H1 (cell line): ENCODE data around the gene TCFL5. TPM values are rescaled to one million over a fixed set of nuclear protein-coding genes. Genes with fewer than 3 reads are reported as not detected.

Experiments
- BACH1 ChIP-seq: IDR thresholded peaks from 2 replicates; pipeline ENCODE4 v1.6.1; 2012; ENCODE audit warnings: low read length, improper control_type of control experiment
- CHD2 ChIP-seq: IDR thresholded peaks from 2 replicates; pipeline ENCODE4 v1.6.1; 2012; ENCODE audit warnings: low read length, improper control_type of control experiment
- CTCF ChIP-seq, 3 experiments: IDR thresholded peaks; 1 replicate in 2 of 3; 2 replicates in 1 of 3; pipeline versions ENCODE4 v1.5.1 to v1.6.1; 2011; ENCODE audit warnings: low read length in 3 of 3, mild to moderate bottlenecking in 3 of 3, inconsistent platforms in 2 of 3, low read depth in 1 of 3, moderate library complexity in 1 of 3; ENCODE audit not compliant: insufficient read depth in 1 of 3; ENCODE audit errors: control extremely low read depth in 1 of 3
- EZH2 ChIP-seq: fragments of 200-600 bp; sonication (generic); IDR thresholded peaks from 2 replicates; pipeline ENCODE4 v1.7.1; 2012; ENCODE audit warnings: low read depth, mild to moderate bottlenecking, moderate library complexity, low read length, inconsistent platforms; ENCODE audit not compliant: severe bottlenecking
- HDAC2 ChIP-seq, 2 experiments: fragments of 300-600 bp in 1 of 2; sonication (generic) in 1 of 2; IDR thresholded peaks; 2 replicates each; pipeline ENCODE4 v1.6.1; 2011 to 2012; ENCODE audit warnings: low read depth in 2 of 2, low read length in 2 of 2, mild to moderate bottlenecking in 2 of 2, moderate library complexity in 2 of 2, borderline replicate concordance in 1 of 2, inconsistent platforms in 1 of 2
- polyA plus RNA-seq, 7 experiments: library from polyadenylated mRNA; depleted of rRNA in 3 of 7; stranded (reverse) in 5 of 7; unstranded in 2 of 7; fragments of >200 nt in 5 of 7; fragments of 200-250 nt in 2 of 7; gene quantifications; 1 replicate in 5 of 7; 2 replicates in 1 of 7; 4 replicates in 1 of 7; pipeline versions ENCODE4 v1.2.1 to v1.2.3, GENCODE V29; 2011 to 2013; ENCODE audit warnings: missing spikeins in 2 of 7, mixed read lengths in 2 of 7
- total RNA-seq: library from RNA; stranded (reverse); fragmentation: NEBNext Ultra II Directional; extraction: Animal tissue kit (Norgen Biotek cat#: 25700); gene quantifications from 2 replicates; pipeline ENCODE4 v1.2.1, GENCODE V29; 2021

The TCFL5 gene
- total and polyA plus RNA-seq, 2 of the 8 experiments (the other 6 are each of a cell fraction or from before 2014, with no cell fraction given): 6.2 to 15.0 TPM

GRCh38 chr20:62799459-62799858 lies 62.2 kb downstream of the TCFL5 start (continued):
- TF ChIP-seq CTCF (IDR thresholded peaks at IDR 0.05; ENCODE audit: control extremely low read depth in 1 of 3, insufficient read depth in 1 of 3, low read depth in 1 of 3, low read length in 3 of 3): no peak
- TF ChIP-seq EZH2: no peak
- TF ChIP-seq HDAC2 (IDR thresholded peaks at IDR 0.05; ENCODE audit: borderline replicate concordance in 1 of 2, low read depth in 2 of 2, low read length in 2 of 2): no peak
- TF ChIP-seq BACH1: no peak
- TF ChIP-seq CHD2: no peak
